Measurements from ENCODE around the gene TSPAN3.

GRCh38 chr15:77075528-77075927, 4.6 kb upstream of the TSPAN3 start:
- TF ChIP-seq POLR2A (IDR thresholded peaks at IDR 0.05), result no peak
- TF ChIP-seq, protein P1, sequence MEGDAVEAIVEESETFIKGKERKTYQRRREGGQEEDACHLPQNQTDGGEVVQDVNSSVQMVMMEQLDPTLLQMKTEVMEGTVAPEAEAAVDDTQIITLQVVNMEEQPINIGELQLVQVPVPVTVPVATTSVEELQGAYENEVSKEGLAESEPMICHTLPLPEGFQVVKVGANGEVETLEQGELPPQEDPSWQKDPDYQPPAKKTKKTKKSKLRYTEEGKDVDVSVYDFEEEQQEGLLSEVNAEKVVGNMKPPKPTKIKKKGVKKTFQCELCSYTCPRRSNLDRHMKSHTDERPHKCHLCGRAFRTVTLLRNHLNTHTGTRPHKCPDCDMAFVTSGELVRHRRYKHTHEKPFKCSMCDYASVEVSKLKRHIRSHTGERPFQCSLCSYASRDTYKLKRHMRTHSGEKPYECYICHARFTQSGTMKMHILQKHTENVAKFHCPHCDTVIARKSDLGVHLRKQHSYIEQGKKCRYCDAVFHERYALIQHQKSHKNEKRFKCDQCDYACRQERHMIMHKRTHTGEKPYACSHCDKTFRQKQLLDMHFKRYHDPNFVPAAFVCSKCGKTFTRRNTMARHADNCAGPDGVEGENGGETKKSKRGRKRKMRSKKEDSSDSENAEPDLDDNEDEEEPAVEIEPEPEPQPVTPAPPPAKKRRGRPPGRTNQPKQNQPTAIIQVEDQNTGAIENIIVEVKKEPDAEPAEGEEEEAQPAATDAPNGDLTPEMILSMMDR (IDR thresholded peaks at IDR 0.05), result no peak
